ENCODE measurements around the gene PDE4C.

Gene PDE4C

DNA sequence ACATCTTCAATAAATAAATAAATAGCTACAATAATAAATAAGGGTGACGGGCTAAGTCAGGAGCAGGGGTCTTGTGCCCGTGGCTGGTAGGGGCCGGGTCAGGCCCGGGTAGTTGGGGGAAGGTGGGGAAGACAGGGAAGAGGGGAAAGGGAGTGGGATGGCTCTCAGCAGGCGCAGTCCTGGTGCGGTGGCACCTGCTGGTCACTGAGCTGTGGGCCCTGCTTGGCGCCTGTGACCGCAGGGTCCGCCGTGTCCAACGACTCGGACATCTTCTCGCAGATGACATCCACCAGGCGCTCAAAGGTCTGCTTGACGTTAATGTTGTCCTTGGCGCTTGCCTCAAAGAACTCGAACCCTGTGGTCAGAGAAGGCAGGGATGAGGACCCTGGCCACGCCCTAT lies 28.9 kb downstream of the PDE4C start:
- no peak for DNase-seq

GRCh38 chr19:18196511-18196845 lies 29.8 kb downstream of the PDE4C start:
- no peak for DNase-seq

- peak; percentile 65 for DNase-seq
Observed at GRCh38 chr19:18194554-18195238, 31.5 kb downstream of the PDE4C start.

DNA sequence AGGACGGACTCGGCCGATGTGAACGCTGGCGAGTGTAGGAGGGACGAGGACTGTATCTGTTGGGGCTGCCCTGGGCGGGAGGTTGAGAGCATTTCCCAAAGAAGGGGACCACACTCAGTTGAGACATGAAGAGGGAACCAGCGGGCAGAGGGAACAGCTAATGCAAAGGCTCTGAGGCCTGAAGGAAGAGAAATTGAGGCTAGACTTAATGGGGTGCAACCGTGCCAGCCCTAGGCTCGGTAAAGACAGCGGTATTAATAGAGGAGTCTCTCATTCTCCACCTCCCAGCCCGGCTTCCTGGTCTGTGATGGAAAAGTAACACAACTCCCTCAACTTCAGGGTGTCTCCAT lies 32.1 kb downstream of the PDE4C start:
- DNase-seq: no peak

GRCh38 chr19:18193388-18194180 lies 32.7 kb downstream of the PDE4C start:
- no peak for DNase-seq

- DNase-seq: peak; percentile 100
Observed at GRCh38 chr19:18192673-18193387, 33.4 kb downstream of the PDE4C start, which contains the start of gene MPV17L2. Gene MPV17L2, plus strand, starts transcription at chr19:18193218. Its CDS starts 64 bp downstream, at chr19:18193282.

DNA sequence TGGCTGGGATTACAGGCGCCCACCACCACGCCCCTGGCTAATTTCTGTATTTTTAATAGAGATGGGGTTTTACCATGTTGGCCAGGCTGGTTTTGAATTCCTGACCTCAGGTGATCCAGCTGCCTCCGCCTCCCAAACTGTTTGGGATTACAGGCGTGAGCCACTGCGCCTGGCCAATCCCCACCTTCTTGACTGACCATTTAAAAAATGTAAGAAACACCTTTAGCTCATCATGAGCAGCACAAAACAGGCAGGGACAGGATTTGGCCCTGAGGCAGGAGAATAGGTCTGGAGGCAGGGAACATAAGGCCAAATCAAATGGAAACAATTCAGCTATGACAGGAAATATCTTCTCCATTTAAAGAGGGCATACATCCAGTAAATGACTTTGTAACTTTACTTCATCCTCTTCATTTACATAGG lies 34.6 kb downstream of the PDE4C start:
- no peak for DNase-seq

GRCh38 chr19:18190278-18190677 lies 36.0 kb downstream of the PDE4C start:
- no peak for DNase-seq

DNA sequence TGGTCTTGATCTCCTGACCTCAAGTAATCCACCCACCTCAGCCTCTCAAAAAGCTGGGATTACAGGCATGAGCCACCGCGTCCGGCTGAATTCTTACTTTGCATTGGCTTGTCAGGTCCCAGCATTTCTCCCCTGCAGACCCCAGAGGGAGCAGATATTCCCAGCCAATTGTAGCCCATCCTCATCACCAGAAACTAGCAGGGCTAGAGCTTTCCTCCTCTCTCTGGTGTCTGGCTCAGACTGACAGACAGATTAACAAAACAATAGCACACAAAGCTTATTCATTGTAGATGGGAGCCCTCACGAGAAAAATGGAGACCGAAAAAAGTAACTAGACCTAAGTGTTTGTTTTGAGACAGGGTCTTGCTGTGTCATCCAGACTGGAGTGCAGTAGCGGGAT lies 40.7 kb downstream of the PDE4C start:
- no peak for DNase-seq

- no peak for DNase-seq
Observed at GRCh38 chr19:18183529-18183928, 42.7 kb downstream of the PDE4C start.

DNA sequence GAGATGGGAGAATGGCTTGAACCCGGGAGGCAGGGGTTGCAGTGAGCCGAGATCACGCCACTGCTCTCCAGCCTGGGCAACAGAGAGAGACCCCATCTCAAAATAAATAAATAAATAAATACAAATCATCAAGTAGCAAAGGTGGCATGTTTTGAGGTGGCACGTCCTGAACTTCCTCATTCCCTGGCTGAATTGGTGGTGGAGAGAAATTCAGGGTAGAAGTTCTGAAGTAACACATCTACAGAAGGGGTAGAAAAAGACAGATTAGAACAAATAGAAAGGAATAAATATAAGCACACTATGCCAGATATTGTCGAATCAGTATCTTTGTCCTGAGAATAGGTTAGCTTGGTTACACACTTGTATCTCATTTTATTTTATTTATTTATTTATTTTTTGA lies 46.3 kb downstream of the PDE4C start:
- DNase-seq: no peak

DNA sequence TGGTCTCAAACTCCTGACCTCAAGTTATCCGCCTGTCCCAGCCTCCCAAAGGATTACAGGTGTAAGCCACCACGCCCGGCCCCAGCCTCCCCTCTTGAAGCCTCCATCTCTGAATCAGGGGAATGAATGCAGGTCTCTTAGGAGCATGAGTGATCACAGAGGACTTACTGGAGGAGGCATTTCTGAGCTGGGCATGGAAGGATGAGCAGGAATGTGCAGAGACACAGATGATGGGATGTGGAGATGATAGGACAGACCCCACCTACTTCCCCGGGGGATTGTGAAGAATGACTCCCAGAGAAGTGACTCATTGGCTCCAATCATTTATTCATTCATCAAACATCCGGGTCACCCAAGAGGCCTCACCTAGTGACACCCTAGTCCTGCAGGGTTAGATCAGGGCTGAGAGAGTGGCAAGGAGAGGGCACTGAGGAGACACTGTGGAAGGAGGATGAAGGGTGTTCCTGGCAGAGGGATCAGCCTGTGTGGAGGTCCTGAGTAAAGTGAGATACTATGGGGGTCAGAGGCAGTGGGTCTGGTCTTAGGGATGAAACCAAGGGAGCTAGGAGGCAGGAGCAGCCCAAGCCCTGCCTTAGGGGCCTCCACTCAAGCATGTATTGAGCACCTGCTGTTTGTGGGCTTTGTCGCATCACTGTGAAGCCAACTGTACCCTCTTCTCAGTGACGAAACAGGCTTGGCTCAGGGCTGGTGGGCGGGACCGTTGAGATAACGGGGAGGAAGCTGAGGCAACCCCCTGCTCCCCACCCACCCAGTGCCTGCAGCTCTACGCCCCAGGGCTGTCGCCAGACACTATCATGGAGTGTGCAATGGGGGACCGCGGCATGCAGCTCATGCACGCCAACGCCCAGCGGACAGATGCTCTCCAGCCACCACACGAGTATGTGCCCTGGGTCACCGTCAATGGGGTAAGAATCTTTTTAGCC lies 49.6 kb downstream of the PDE4C start:
- no peak for DNase-seq

- no peak for DNase-seq
Observed at GRCh38 chr19:18174983-18175382, 51.3 kb downstream of the PDE4C start.
